NCI-H1694 (cell line): Measurements from ENCODE around the gene RPAP2.
"Not testable (repeated sequence)": the region's sequence is repeated elsewhere in the genome, so short reads cannot be mapped to it uniquely, and the experiment has no call there.

Experiments used
- DNase-seq: peaks from one replicate; lab custom pipeline; 2025; lab: John Stamatoyannopoulos, UW

RPAP2 gene

GRCh38 chr1:92376345-92376744, 77.5 kb downstream of the RPAP2 start:
- DNase-seq = no peak

GRCh38 chr1:92377991-92378390, 79.1 kb downstream of the RPAP2 start:
- DNase-seq = not testable (repeated sequence)

GRCh38 chr1:92380867-92381266, 82.0 kb downstream of the RPAP2 start:
- no peak for DNase-seq

- not testable (repeated sequence) for DNase-seq
These were observed 95.1 kb downstream of the RPAP2 start for GRCh38 chr1:92393966-92394365.

GRCh38 chr1:92398519-92398918, 99.7 kb downstream of the RPAP2 start:
- DNase-seq = no peak

- DNase-seq = no peak
These were observed 100.2 kb downstream of the RPAP2 start for GRCh38 chr1:92399076-92399475.

- DNase-seq = no peak
These were observed 105.8 kb downstream of the RPAP2 start for GRCh38 chr1:92404661-92405060.

- no peak for DNase-seq
These were observed 110.0 kb downstream of the RPAP2 start for GRCh38 chr1:92408825-92409224.

GRCh38 chr1:92409946-92410549, 111.2 kb downstream of the RPAP2 start:
- no peak for DNase-seq

GRCh38 chr1:92410706-92411105, 111.8 kb downstream of the RPAP2 start:
- no peak for DNase-seq

- DNase-seq = no peak
These were observed 112.7 kb downstream of the RPAP2 start for GRCh38 chr1:92411511-92411910.

- DNase-seq = no peak
These were observed 120.8 kb downstream of the RPAP2 start for GRCh38 chr1:92419642-92420041.

- DNase-seq = no peak
These were observed 125.5 kb downstream of the RPAP2 start for GRCh38 chr1:92424381-92424780.

- no peak for DNase-seq
These were observed 126.8 kb downstream of the RPAP2 start for GRCh38 chr1:92425617-92426016.

- DNase-seq = no peak
These were observed 131.2 kb downstream of the RPAP2 start for GRCh38 chr1:92430030-92430429.

- DNase-seq = not testable (repeated sequence)
These were observed 135.7 kb downstream of the RPAP2 start for GRCh38 chr1:92434572-92434971.

GRCh38 chr1:92439291-92439690, 140.4 kb downstream of the RPAP2 start:
- DNase-seq = no peak

GRCh38 chr1:92441316-92441696, 142.4 kb downstream of the RPAP2 start:
- no peak for DNase-seq

GRCh38 chr1:92441697-92442342, 143.0 kb downstream of the RPAP2 start:
- DNase-seq = peak; percentile 61

- no peak for DNase-seq
These were observed 143.5 kb downstream of the RPAP2 start for GRCh38 chr1:92442351-92442750.

GRCh38 chr1:92443893-92444292, 145.0 kb downstream of the RPAP2 start:
- no peak for DNase-seq

- no peak for DNase-seq
These were observed 145.5 kb downstream of the RPAP2 start for GRCh38 chr1:92444351-92444750.

GRCh38 chr1:92445865-92446264, 147.0 kb downstream of the RPAP2 start:
- DNase-seq = no peak

- no peak for DNase-seq
These were observed 147.7 kb downstream of the RPAP2 start for GRCh38 chr1:92446546-92446945.
